K562 (cell line): ENCODE data around the gene CYP2W1. TPM values are rescaled to one million over a fixed set of nuclear protein-coding genes. Genes with fewer than 3 reads are reported as not detected.

ENCODE experiments used
- CCNT2 ChIP-seq: IDR thresholded peaks from 2 replicates; pipeline ENCODE4 v1.6.1; 2011; ENCODE audit warnings: borderline replicate concordance, low read depth, mild to moderate bottlenecking, moderate library complexity, mixed read lengths, low read length; ENCODE audit not compliant: insufficient read length; ENCODE audit errors: extremely low read depth
- FOXK1 ChIP-seq: sonication (generic); formaldehyde crosslinking; IDR thresholded peaks from 2 replicates; pipeline ENCODE4 v1.8.0; 2022; ENCODE audit warnings: missing genetic modification reagents, mild to moderate bottlenecking, borderline replicate concordance
- HEY1 ChIP-seq: fragments of 250-450 bp; sonication (Bioruptor Pico); IDR thresholded peaks from 2 replicates; pipeline ENCODE4 v1.5.0; 2020; ENCODE audit warnings: mild to moderate bottlenecking, moderate library complexity, borderline replicate concordance
- IFI16 ChIP-seq: fragments of 250-450 bp; sonication (Bioruptor Pico); IDR thresholded peaks from 2 replicates; pipeline ENCODE4 v2.1.2; 2022; ENCODE audit warnings: mild to moderate bottlenecking, inconsistent platforms
- NR2F6 ChIP-seq: fragments of 450-650 bp; formaldehyde crosslinking; IDR thresholded peaks from 2 replicates; pipeline ENCODE4 v1.4.0; 2020; ENCODE audit warnings: mild to moderate bottlenecking
- NRF1 ChIP-seq, 2 experiments: fragments of 450-650 bp; IDR thresholded peaks in 1 of 2; conservative IDR thresholded peaks in 1 of 2; 2 replicates each; pipeline ENCODE4 v1.6.1; 2014; ENCODE audit warnings: mild to moderate bottlenecking in 2 of 2
- SAFB ChIP-seq: fragments of 200-400 bp; formaldehyde crosslinking; IDR thresholded peaks from 2 replicates; pipeline ENCODE4 v1.6.1; 2017; ENCODE audit warnings: low read depth, low read length, borderline replicate concordance
- SIX5 ChIP-seq, 2 experiments: IDR thresholded peaks; 2 replicates each; pipeline ENCODE4 v1.6.1; 2011; ENCODE audit warnings: low read length in 2 of 2, borderline replicate concordance in 1 of 2, low read depth in 1 of 2, mild to moderate bottlenecking in 1 of 2, moderate library complexity in 1 of 2; ENCODE audit not compliant: insufficient read depth in 1 of 2
- THRA ChIP-seq: fragments of 450-650 bp; IDR thresholded peaks from 2 replicates; pipeline ENCODE4 v1.6.1; 2017; ENCODE audit warnings: mild to moderate bottlenecking, moderate library complexity
- TRIM24 ChIP-seq, 2 experiments: fragments of 450-650 bp; IDR thresholded peaks; 2 replicates each; pipeline ENCODE4 v1.6.1; 2016
- ZBTB7A ChIP-seq: IDR thresholded peaks from 2 replicates; pipeline ENCODE4 v1.6.1; 2011; ENCODE audit warnings: low read depth, mild to moderate bottlenecking, low read length, moderate library complexity, borderline replicate concordance; ENCODE audit not compliant: control insufficient read depth
- polyA plus RNA-seq, 8 experiments: library from polyadenylated mRNA; depleted of rRNA in 4 of 8; stranded (reverse) in 5 of 8; unstranded in 3 of 8; fragments of >200 nt; fragmentation: Nextera tagmentation in 2 of 8; fragmentation: Illumina TruSeq in 1 of 8; extraction: Ambion mirVana in 2 of 8; extraction: Trizol in 1 of 8; gene quantifications; 2 replicates each; pipeline versions ENCODE4 v1.2.1 to v1.2.3, GENCODE V29; 2011 to 2014; ENCODE audit warnings: inconsistent platforms in 1 of 8, missing spikeins in 1 of 8
- total RNA-seq, 7 experiments: library from RNA; depleted of rRNA in 6 of 7; stranded (reverse); fragments of >200 nt in 6 of 7; fragmentation: Illumina TruSeq in 2 of 7; extraction: Trizol in 2 of 7; gene quantifications; 2 replicates each; pipeline versions ENCODE4 v1.2.1 to v1.2.3, GENCODE V29; 2011 to 2021; ENCODE audit warnings: low replicate concordance in 1 of 7
- TF ChIP-seq, protein P1 (sequence below): fragments of 250-450 bp; sonication (Bioruptor Pico); IDR thresholded peaks from 2 replicates; pipeline ENCODE4 v1.4.0; 2020
- TF ChIP-seq, protein P2 (sequence below): fragments of 450-650 bp; IDR thresholded peaks from 2 replicates; pipeline ENCODE4 v1.6.1; 2014; ENCODE audit warnings: low read depth, mild to moderate bottlenecking, moderate library complexity, borderline replicate concordance
- TF ChIP-seq, protein P3 (sequence below): sonication (generic); formaldehyde crosslinking; IDR thresholded peaks from 2 replicates; pipeline ENCODE4 v1.8.1; 2022; ENCODE audit warnings: missing genetic modification reagents

The CYP2W1 gene
- total and polyA plus RNA-seq, 9 of the 15 experiments (the other 6 are each of a cell fraction or from before 2014, with no cell fraction given): not detected

GRCh38 chr7:974820-975681 lies 7.9 kb upstream of the CYP2W1 start, which contains the start of gene COX19 (continued):
- TF ChIP-seq, protein P1, sequence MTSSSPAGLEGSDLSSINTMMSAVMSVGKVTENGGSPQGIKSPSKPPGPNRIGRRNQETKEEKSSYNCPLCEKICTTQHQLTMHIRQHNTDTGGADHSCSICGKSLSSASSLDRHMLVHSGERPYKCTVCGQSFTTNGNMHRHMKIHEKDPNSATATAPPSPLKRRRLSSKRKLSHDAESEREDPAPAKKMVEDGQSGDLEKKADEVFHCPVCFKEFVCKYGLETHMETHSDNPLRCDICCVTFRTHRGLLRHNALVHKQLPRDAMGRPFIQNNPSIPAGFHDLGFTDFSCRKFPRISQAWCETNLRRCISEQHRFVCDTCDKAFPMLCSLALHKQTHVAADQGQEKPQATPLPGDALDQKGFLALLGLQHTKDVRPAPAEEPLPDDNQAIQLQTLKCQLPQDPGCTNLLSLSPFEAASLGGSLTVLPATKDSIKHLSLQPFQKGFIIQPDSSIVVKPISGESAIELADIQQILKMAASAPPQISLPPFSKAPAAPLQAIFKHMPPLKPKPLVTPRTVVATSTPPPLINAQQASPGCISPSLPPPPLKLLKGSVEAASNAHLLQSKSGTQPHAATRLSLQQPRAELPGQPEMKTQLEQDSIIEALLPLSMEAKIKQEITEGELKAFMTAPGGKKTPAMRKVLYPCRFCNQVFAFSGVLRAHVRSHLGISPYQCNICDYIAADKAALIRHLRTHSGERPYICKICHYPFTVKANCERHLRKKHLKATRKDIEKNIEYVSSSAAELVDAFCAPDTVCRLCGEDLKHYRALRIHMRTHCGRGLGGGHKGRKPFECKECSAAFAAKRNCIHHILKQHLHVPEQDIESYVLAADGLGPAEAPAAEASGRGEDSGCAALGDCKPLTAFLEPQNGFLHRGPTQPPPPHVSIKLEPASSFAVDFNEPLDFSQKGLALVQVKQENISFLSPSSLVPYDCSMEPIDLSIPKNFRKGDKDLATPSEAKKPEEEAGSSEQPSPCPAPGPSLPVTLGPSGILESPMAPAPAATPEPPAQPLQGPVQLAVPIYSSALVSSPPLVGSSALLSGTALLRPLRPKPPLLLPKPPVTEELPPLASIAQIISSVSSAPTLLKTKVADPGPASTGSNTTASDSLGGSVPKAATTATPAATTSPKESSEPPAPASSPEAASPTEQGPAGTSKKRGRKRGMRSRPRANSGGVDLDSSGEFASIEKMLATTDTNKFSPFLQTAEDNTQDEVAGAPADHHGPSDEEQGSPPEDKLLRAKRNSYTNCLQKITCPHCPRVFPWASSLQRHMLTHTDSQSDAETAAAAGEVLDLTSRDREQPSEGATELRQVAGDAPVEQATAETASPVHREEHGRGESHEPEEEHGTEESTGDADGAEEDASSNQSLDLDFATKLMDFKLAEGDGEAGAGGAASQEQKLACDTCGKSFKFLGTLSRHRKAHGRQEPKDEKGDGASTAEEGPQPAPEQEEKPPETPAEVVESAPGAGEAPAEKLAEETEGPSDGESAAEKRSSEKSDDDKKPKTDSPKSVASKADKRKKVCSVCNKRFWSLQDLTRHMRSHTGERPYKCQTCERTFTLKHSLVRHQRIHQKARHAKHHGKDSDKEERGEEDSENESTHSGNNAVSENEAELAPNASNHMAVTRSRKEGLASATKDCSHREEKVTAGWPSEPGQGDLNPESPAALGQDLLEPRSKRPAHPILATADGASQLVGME: peak; percentile 29; the same call in 1 of the 2 replicates
- TF ChIP-seq ZBTB7A (no peak; the same call in 1 of the 2 replicates), TRIM24 (IDR thresholded peaks at IDR 0.05) (no peak), SIX5 (IDR thresholded peaks at IDR 0.05; ENCODE audit: borderline replicate concordance in 1 of 2, insufficient read depth in 1 of 2, low read depth in 1 of 2, low read length in 2 of 2) (peak; percentile 29 to 47; a peak in 2 of 4 replicates), FOXK1 (0 out of 2 replicates have a peak, but pooled peaks have one; percentile 73), NR2F6 (CRISPR knock-in tag) (no peak), HEY1 (CRISPR knock-in tag) (no peak), CCNT2 (peak; percentile 30), THRA (no peak), IFI16 (CRISPR knock-in tag) (no peak), SAFB (0 out of 2 replicates have a peak, but pooled peaks have one; percentile 35), NRF1 (conservative IDR thresholded peaks at IDR 0.05 in 1 of 2, IDR thresholded peaks at IDR 0.05 in 1 of 2) (peak in 1 of 2 experiments; percentile 27; a peak in 2 of 4 replicates)
- TF ChIP-seq, protein P2, sequence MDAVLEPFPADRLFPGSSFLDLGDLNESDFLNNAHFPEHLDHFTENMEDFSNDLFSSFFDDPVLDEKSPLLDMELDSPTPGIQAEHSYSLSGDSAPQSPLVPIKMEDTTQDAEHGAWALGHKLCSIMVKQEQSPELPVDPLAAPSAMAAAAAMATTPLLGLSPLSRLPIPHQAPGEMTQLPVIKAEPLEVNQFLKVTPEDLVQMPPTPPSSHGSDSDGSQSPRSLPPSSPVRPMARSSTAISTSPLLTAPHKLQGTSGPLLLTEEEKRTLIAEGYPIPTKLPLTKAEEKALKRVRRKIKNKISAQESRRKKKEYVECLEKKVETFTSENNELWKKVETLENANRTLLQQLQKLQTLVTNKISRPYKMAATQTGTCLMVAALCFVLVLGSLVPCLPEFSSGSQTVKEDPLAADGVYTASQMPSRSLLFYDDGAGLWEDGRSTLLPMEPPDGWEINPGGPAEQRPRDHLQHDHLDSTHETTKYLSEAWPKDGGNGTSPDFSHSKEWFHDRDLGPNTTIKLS: peak; percentile 64; the same call in 1 of the 2 replicates
- TF ChIP-seq, protein P3, sequence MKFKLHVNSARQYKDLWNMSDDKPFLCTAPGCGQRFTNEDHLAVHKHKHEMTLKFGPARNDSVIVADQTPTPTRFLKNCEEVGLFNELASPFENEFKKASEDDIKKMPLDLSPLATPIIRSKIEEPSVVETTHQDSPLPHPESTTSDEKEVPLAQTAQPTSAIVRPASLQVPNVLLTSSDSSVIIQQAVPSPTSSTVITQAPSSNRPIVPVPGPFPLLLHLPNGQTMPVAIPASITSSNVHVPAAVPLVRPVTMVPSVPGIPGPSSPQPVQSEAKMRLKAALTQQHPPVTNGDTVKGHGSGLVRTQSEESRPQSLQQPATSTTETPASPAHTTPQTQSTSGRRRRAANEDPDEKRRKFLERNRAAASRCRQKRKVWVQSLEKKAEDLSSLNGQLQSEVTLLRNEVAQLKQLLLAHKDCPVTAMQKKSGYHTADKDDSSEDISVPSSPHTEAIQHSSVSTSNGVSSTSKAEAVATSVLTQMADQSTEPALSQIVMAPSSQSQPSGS (CRISPR knock-in tag): no peak
